Neural cell (in vitro differentiated cells): ENCODE data around the gene TUBB4B. TPM values are rescaled to one million over a fixed set of nuclear protein-coding genes. Genes with fewer than 3 reads are reported as not detected.

Experiments used
- H2AFZ ChIP-seq: fragments of 200-600, 300-800 bp; sonication (generic), shearing (Covaris generic); 2 replicates; pipeline ENCODE4 v1.6.0; 2014; ENCODE audit warnings: low read depth, mild to moderate bottlenecking, antibody characterized with exemption, low read length, moderate library complexity
- H3F3A ChIP-seq: fragments of 200-600 bp; shearing (Covaris generic); 2 replicates; pipeline ENCODE4 v1.6.1; 2016; ENCODE audit warnings: mild to moderate bottlenecking, moderate library complexity, mixed read lengths, antibody characterized with exemption, low read length; ENCODE audit not compliant: insufficient read depth, poor library complexity, severe bottlenecking
- H3K27ac ChIP-seq: fragments of 200-600, 300-800 bp; sonication (generic), shearing (Covaris generic); 2 replicates; pipeline ENCODE4 v1.5.1; 2014; ENCODE audit warnings: mild to moderate bottlenecking, low read length, moderate library complexity
- H3K27me3 ChIP-seq: fragments of 300-800, 200-600 bp; sonication (generic), shearing (Covaris generic); 2 replicates; pipeline ENCODE4 v1.6.0; 2014; ENCODE audit warnings: mild to moderate bottlenecking, low read depth, low read length, moderate library complexity; ENCODE audit not compliant: insufficient read depth
- H3K36me3 ChIP-seq: fragments of 300-800, 200-600 bp; sonication (generic), shearing (Covaris generic); 2 replicates; pipeline ENCODE4 v1.5.1; 2014; ENCODE audit warnings: mild to moderate bottlenecking, antibody characterized with exemption, low read length, moderate library complexity; ENCODE audit not compliant: insufficient read depth
- H3K4me2 ChIP-seq: fragments of 300-800, 200-600 bp; sonication (generic), shearing (Covaris generic); 2 replicates; pipeline ENCODE4 v1.6.0; 2014; ENCODE audit warnings: mild to moderate bottlenecking, low read length
- H3K4me3 ChIP-seq: fragments of 300-800, 200-600 bp; sonication (generic), shearing (Covaris generic); 2 replicates; pipeline ENCODE4 v1.5.1; 2014; ENCODE audit warnings: mild to moderate bottlenecking, low read length, moderate library complexity
- H3K79me2 ChIP-seq: fragments of 200-600 bp; shearing (Covaris generic); replicated peaks from 2 replicates; pipeline ENCODE4 v1.6.0; 2014; ENCODE audit warnings: mild to moderate bottlenecking, low read length, moderate library complexity; ENCODE audit not compliant: insufficient read depth
- H3K9ac ChIP-seq: fragments of 300-800, 200-600 bp; sonication (generic), shearing (Covaris generic); 2 replicates; pipeline ENCODE4 v1.6.1; 2016; ENCODE audit warnings: mild to moderate bottlenecking, low read length, mixed read lengths
- H3K9me2 ChIP-seq: fragments of 200-600 bp; shearing (Covaris generic); 2 replicates; pipeline ENCODE4 v1.6.1; 2016; ENCODE audit warnings: mild to moderate bottlenecking, low read length, mixed read lengths; ENCODE audit not compliant: insufficient read depth
- H3K9me3 ChIP-seq: fragments of 200-600, 300-800 bp; sonication (generic), shearing (Covaris generic); 2 replicates; pipeline ENCODE4 v1.6.1; 2016; ENCODE audit warnings: mild to moderate bottlenecking, mixed run types, low read length, moderate library complexity, mixed read lengths
- H4K20me1 ChIP-seq: fragments of 200-600 bp; shearing (Covaris generic); 2 replicates; pipeline ENCODE4 v1.6.1; 2016; ENCODE audit warnings: mild to moderate bottlenecking, mixed run types; ENCODE audit not compliant: insufficient read depth
- EP300 ChIP-seq: fragments of 450-650 bp; conservative IDR thresholded peaks from 2 replicates; pipeline ENCODE4 v1.6.1; 2014; ENCODE audit warnings: antibody characterized with exemption, mild to moderate bottlenecking, moderate library complexity; ENCODE audit not compliant: poor library complexity, severe bottlenecking
- EZH2 ChIP-seq: fragments of 200-600, 300-800 bp; shearing (Covaris generic), sonication (generic); IDR thresholded peaks from 2 replicates; pipeline ENCODE4 v1.6.1; 2014; ENCODE audit warnings: antibody characterized with exemption, low read length, borderline replicate concordance, mild to moderate bottlenecking; ENCODE audit not compliant: insufficient read depth, poor library complexity, severe bottlenecking
- MXI1 ChIP-seq: fragments of 450-650 bp; conservative IDR thresholded peaks from 2 replicates; pipeline ENCODE4 v1.6.1; 2014; ENCODE audit warnings: antibody characterized with exemption, mild to moderate bottlenecking; ENCODE audit not compliant: poor library complexity, severe bottlenecking
- POLR2AphosphoS5 ChIP-seq: IDR thresholded peaks from 2 replicates; pipeline ENCODE4 v1.6.1; 2012
- RAD21 ChIP-seq: fragments of 450-650 bp; conservative IDR thresholded peaks from 2 replicates; pipeline ENCODE4 v1.6.1; 2014; ENCODE audit warnings: antibody characterized with exemption, mild to moderate bottlenecking, moderate library complexity
- REST ChIP-seq: IDR thresholded peaks from 2 replicates; pipeline ENCODE4 v1.6.1; 2012; ENCODE audit warnings: borderline replicate concordance
- SMC3 ChIP-seq: fragments of 450-650 bp; conservative IDR thresholded peaks from 2 replicates; pipeline ENCODE4 v1.6.1; 2014; ENCODE audit warnings: antibody characterized with exemption, mild to moderate bottlenecking, moderate library complexity; ENCODE audit not compliant: poor library complexity
- TAF1 ChIP-seq: IDR thresholded peaks from 2 replicates; pipeline ENCODE4 v1.6.1; 2012; ENCODE audit warnings: low read depth
- polyA plus RNA-seq: library from polyadenylated mRNA; depleted of rRNA; stranded (reverse); fragments of >200 nt; gene quantifications from 2 replicates; pipeline ENCODE4 v1.2.3, GENCODE V29; 2014
- TF ChIP-seq, protein P1 (sequence below): fragments of 450-650 bp; IDR thresholded peaks from 2 replicates; pipeline ENCODE4 v1.5.1; 2014; ENCODE audit warnings: antibody characterized with exemption, mild to moderate bottlenecking, moderate library complexity; ENCODE audit not compliant: poor library complexity, severe bottlenecking

The TUBB4B gene
- polyA plus RNA-seq, 1 donor from 2014 or later: 60.3 TPM

DNA sequence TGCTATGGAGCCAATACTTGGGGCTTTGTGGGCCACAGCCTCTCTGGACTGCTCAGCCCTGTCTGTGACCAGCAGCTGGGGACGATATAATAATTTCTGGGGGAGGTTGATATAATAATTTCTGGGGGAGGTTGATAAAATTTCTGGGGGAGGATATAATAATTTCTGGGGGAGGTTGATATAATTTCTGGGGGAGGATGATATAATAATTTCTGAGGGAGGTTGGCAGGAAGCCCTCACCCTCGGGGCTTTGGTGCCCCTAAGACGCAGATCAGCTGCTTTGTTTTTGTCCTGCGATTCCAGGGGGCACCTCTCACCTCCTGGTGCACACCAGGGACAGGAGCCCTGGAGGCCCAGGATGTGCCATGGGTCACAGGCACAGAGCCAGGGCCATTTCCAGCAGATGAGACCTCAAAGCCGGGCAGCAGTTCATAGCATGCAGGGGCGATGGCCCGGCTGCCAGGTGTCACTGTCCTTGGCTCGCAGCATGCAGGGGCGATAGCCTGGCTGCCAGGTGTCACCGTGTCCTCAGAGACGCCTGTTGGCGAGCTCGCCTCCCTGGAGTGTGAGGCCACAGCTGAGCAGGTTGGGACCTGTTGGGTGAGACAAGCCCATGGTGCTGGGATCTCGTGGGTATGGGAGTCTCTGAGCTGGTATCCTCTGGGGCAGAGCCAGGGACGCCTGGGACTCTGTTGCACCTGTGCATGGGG, 32.7 kb downstream of the TUBB4B start:
- Histone ChIP-seq H2AFZ (no peak overlapping the region), H3K9ac (no peak overlapping the region), H3K9me2 (no peaks in the 10 kb centered on the region), H3K9me3 (no peaks in the 10 kb centered on the region), H3K27me3 (no peaks in the 10 kb centered on the region), H3K36me3 (peaks cover 7% of the 10 kb centered on the region), H3F3A (no peaks in the 10 kb centered on the region), H3K79me2 (no peaks in the 10 kb centered on the region), H4K20me1 (no peaks in the 10 kb centered on the region), H3K4me2 (no peak overlapping the region), H3K4me3 (no peak overlapping the region), H3K27ac (no peak overlapping the region)
- TF ChIP-seq RAD21 (no peak), TAF1 (no peak), POLR2AphosphoS5 (no peak), MXI1 (no peak), SMC3 (no peak), REST (no peak), EZH2 (no peak), EP300 (no peak)
- TF ChIP-seq, protein P1, sequence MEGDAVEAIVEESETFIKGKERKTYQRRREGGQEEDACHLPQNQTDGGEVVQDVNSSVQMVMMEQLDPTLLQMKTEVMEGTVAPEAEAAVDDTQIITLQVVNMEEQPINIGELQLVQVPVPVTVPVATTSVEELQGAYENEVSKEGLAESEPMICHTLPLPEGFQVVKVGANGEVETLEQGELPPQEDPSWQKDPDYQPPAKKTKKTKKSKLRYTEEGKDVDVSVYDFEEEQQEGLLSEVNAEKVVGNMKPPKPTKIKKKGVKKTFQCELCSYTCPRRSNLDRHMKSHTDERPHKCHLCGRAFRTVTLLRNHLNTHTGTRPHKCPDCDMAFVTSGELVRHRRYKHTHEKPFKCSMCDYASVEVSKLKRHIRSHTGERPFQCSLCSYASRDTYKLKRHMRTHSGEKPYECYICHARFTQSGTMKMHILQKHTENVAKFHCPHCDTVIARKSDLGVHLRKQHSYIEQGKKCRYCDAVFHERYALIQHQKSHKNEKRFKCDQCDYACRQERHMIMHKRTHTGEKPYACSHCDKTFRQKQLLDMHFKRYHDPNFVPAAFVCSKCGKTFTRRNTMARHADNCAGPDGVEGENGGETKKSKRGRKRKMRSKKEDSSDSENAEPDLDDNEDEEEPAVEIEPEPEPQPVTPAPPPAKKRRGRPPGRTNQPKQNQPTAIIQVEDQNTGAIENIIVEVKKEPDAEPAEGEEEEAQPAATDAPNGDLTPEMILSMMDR: no peak

DNA sequence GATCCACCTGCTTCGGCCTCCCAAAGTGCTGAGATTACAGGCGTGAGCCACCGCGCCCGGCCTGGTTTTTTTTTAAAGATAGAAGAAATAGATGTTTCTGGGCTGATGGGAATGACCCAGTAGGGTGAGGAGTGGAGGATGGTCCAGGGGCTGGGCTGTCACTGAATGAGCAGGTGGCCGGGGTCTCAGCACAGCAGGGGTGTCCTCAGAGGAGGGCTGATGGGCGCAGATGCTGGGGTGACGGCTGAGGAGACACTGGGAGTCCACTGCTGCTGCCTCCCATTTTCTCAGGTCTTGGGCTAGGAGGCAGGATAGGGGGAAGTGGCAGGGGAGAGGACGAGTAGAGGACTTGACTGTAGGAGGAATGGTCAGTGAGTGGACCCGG, 34.1 kb downstream of the TUBB4B start:
- Histone ChIP-seq H3K4me2 (no peak overlapping the region), H4K20me1 (no peaks in the 10 kb centered on the region), H3K36me3 (peaks cover 7% of the 10 kb centered on the region), H3K27ac (no peak overlapping the region), H3K27me3 (no peaks in the 10 kb centered on the region), H3K4me3 (no peak overlapping the region), H3K9me3 (no peaks in the 10 kb centered on the region), H2AFZ (no peak overlapping the region), H3K79me2 (no peaks in the 10 kb centered on the region), H3K9ac (no peak overlapping the region), H3F3A (no peaks in the 10 kb centered on the region), H3K9me2 (no peaks in the 10 kb centered on the region)
- TF ChIP-seq REST (no peak), SMC3 (no peak), POLR2AphosphoS5 (no peak), MXI1 (no peak), RAD21 (no peak), TAF1 (no peak), EP300 (no peak), EZH2 (no peak)
- TF ChIP-seq, protein P1: no peak
